Mucosa of rectum (tissue), 2 donors: ENCODE results near the gene PDK2.

Source experiments
- H3K27ac ChIP-seq, 2 donors: one replicate each; pipeline ENCODE4 v1.7.0; 2013; ENCODE audit warnings: inconsistent platforms in 2 of 2, low read depth in 2 of 2, low read length in 2 of 2
- H3K27me3 ChIP-seq, 2 donors: one replicate each; pipeline ENCODE4 v1.7.0; 2013; ENCODE audit warnings: low read length in 2 of 2; ENCODE audit not compliant: control insufficient read depth in 2 of 2, insufficient read depth in 2 of 2
- H3K36me3 ChIP-seq, 2 donors: one replicate each; pipeline ENCODE4 v1.7.0; 2013; ENCODE audit warnings: low read length in 2 of 2; ENCODE audit not compliant: control insufficient read depth in 2 of 2, insufficient read depth in 2 of 2
- H3K4me1 ChIP-seq, 2 donors: one replicate each; pipeline ENCODE4 v1.7.0; 2013; ENCODE audit warnings: low read length in 2 of 2, mild to moderate bottlenecking in 1 of 2; ENCODE audit not compliant: control insufficient read depth in 2 of 2, insufficient read depth in 2 of 2
- H3K4me3 ChIP-seq, 2 donors: one replicate each; pipeline ENCODE4 v1.7.0; 2013; ENCODE audit warnings: low read length in 2 of 2
- H3K9ac ChIP-seq, 2 donors: one replicate each; pipeline ENCODE4 v1.7.0; 2013; ENCODE audit warnings: low read length in 2 of 2, low read depth in 1 of 2, mild to moderate bottlenecking in 1 of 2
- H3K9me3 ChIP-seq, 2 donors: one replicate each; pipeline ENCODE4 v1.7.0; 2013; ENCODE audit warnings: low read length in 2 of 2; ENCODE audit not compliant: control insufficient read depth in 2 of 2
- donor health status: healthy.
- donor health status: Normal muscosa, but diverticular disease.

Gene PDK2

DNA sequence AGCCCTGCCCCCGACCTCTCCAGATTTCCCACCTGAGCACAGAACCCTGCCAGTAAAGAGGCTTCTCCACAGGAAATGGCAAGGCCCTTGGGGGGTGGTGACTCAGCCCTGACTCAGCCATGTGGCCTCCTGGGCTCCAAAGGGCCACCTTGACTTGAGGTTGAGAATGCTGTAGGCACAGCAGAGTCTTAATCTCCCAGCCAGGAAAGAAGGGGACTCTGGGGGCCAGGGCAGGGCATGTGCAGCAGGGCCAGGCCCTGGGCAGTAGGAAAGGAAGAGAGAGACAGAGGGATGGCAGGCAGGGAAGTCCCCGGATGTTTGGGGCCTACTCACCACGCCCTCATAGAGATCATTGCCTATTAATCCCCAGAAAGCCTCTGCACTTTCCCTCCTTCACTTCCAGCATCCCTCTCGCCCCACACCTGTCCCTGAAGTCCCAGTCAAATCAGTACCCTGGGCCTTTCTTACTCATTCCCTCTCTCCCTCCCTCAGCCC, 44.0 kb upstream of the PDK2 start:
- H3K27ac ChIP-seq: no peak overlapping the region
- no peak overlapping the region for H3K9ac ChIP-seq
- H3K27me3 ChIP-seq: no peaks in the 10 kb centered on the region
- no peaks in the 10 kb centered on the region for H3K9me3 ChIP-seq
- H3K4me1 ChIP-seq: peaks cover 8 to 36% of the 10 kb centered on the region in 2 donors
- H3K36me3 ChIP-seq: no peaks in the 10 kb centered on the region
- H3K4me3 ChIP-seq: no peak overlapping the region

GRCh38 chr17:50051606-50052005, 43.5 kb upstream of the PDK2 start:
- Histone ChIP-seq H3K27me3 (no peaks in the 10 kb centered on the region), H3K9me3 (no peaks in the 10 kb centered on the region), H3K4me1 (peaks cover 10 to 36% of the 10 kb centered on the region in 2 donors), H3K9ac (no peak overlapping the region), H3K36me3 (no peaks in the 10 kb centered on the region), H3K27ac (no peak overlapping the region), H3K4me3 (no peak overlapping the region)

GRCh38 chr17:50052241-50052796, 42.8 kb upstream of the PDK2 start:
- Histone ChIP-seq H3K4me3 (no peak overlapping the region), H3K27ac (no peak overlapping the region), H3K36me3 (no peaks in the 10 kb centered on the region), H3K9ac (no peak overlapping the region), H3K4me1 (peaks cover 17 to 43% of the 10 kb centered on the region in 2 donors), H3K27me3 (no peaks in the 10 kb centered on the region), H3K9me3 (no peaks in the 10 kb centered on the region)

GRCh38 chr17:50052822-50053653, 42.1 kb upstream of the PDK2 start:
- H3K27me3 ChIP-seq: no peaks in the 10 kb centered on the region
- no peaks in the 10 kb centered on the region for H3K36me3 ChIP-seq
- peaks cover 24 to 50% of the 10 kb centered on the region in 2 donors for H3K4me1 ChIP-seq
- H3K9me3 ChIP-seq: no peaks in the 10 kb centered on the region
- H3K4me3 ChIP-seq: no peak overlapping the region
- H3K27ac ChIP-seq: peak overlapping the region in 1 of 2 donors; percentile 6
- no peak overlapping the region for H3K9ac ChIP-seq

GRCh38 chr17:50053654-50053960, 41.5 kb upstream of the PDK2 start:
- Histone ChIP-seq H3K4me1 (peaks cover 30 to 56% of the 10 kb centered on the region in 2 donors), H3K36me3 (no peaks in the 10 kb centered on the region), H3K27ac (peak overlapping the region in 1 of 2 donors; percentile 6), H3K9ac (no peak overlapping the region), H3K9me3 (no peaks in the 10 kb centered on the region), H3K27me3 (no peaks in the 10 kb centered on the region), H3K4me3 (no peak overlapping the region)

DNA sequence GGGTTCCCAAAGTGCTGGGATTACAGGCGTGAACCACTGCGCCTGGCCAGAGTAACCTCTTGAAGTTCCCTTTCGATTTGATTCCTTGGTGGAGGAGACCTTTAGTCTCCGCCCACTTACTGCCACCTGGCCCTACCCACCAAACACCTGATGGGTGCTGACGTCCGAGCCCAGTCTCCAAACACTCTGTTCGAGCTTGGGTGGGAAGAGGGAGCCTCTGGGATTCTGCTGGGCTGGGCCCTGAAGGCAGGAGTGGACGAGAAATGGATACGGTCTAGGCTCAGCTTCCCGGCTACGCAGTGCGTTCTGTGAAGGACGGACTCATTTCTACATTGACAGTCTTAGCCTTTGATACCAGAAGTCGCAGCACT, 40.1 kb upstream of the PDK2 start:
- Histone ChIP-seq H3K4me1 (peaks cover 43 to 70% of the 10 kb centered on the region in 2 donors), H3K9me3 (no peaks in the 10 kb centered on the region), H3K27ac (peak overlapping the region; percentile 93), H3K36me3 (no peaks in the 10 kb centered on the region), H3K9ac (peak overlapping the region; percentile 90 to 92), H3K27me3 (no peaks in the 10 kb centered on the region), H3K4me3 (peak overlapping the region; percentile 82 to 83)

GRCh38 chr17:50055426-50056216, 39.5 kb upstream of the PDK2 start, which contains the start of gene ITGA3:
Gene ITGA3, plus strand, starts transcription at chr17:50056110. Its CDS starts 330 bp downstream, at chr17:50056440.
- Histone ChIP-seq H3K9me3 (no peaks in the 10 kb centered on the region), H3K9ac (peak within 1 kb of the TSS; percentile 90 to 92), H3K27me3 (no peaks in the 10 kb centered on the region), H3K27ac (peak within 1 kb of the TSS; percentile 93), H3K4me1 (peaks cover 48 to 76% of the 10 kb centered on the region in 2 donors), H3K4me3 (peak within 1 kb of the TSS; percentile 82 to 83), H3K36me3 (no peaks in the 10 kb centered on the region)

GRCh38 chr17:50056217-50056960, 38.8 kb upstream of the PDK2 start:
- Histone ChIP-seq H3K4me1 (peaks cover 53 to 77% of the 10 kb centered on the region in 2 donors), H3K27ac (peak overlapping the region; percentile 93), H3K4me3 (peak overlapping the region; percentile 82 to 83), H3K36me3 (no peaks in the 10 kb centered on the region), H3K9ac (peak overlapping the region; percentile 79 to 92), H3K27me3 (no peaks in the 10 kb centered on the region), H3K9me3 (no peaks in the 10 kb centered on the region)

- no peaks in the 10 kb centered on the region for H3K27me3 ChIP-seq
- H3K4me3 ChIP-seq: peak overlapping the region; percentile 82 to 83
- H3K4me1 ChIP-seq: peaks cover 58 to 76% of the 10 kb centered on the region in 2 donors
- H3K9me3 ChIP-seq: no peaks in the 10 kb centered on the region
- H3K9ac ChIP-seq: peak overlapping the region; percentile 79 to 92
- no peaks in the 10 kb centered on the region for H3K36me3 ChIP-seq
- H3K27ac ChIP-seq: peak overlapping the region; percentile 93
These were observed 38.2 kb upstream of the PDK2 start for GRCh38 chr17:50056961-50057330.
